22Rv1 (cell line): Measurements from ENCODE around the gene RBMS1.

Experiments used
- CTCF ChIP-seq: fragments of 450-650 bp; IDR thresholded peaks from 2 replicates; pipeline ENCODE4 v1.5.1; 2017; ENCODE audit warnings: mild to moderate bottlenecking
- ZFX ChIP-seq: fragments of 450-650 bp; IDR thresholded peaks from 2 replicates; pipeline ENCODE4 v1.6.1; 2017; ENCODE audit warnings: antibody characterized with exemption, borderline replicate concordance

GRCh38 chr2:160331258-160332025, 162.2 kb downstream of the RBMS1 start:
- TF ChIP-seq CTCF: no peak
- no peak for TF ChIP-seq ZFX
